Esophagus muscularis mucosa (tissue), 4 donors: Measurements from ENCODE around the gene PARP1. TPM values are rescaled to one million over a fixed set of nuclear protein-coding genes. Genes with fewer than 3 reads are reported as not detected.

ENCODE experiments used
- DNase-seq: peaks from one replicate; pipeline ENCODE4 v3.0.0-alpha.2; 2017; ENCODE audit errors: extremely low spot score
- H3K27ac ChIP-seq, 4 donors: fragments of 200-600 bp; sonication (generic); replicated peaks in 1 of 4; 1 replicate in 3 of 4; 2 replicates in 1 of 4; pipeline ENCODE4 v1.5.1; 2016 to 2019; ENCODE audit warnings: mild to moderate bottlenecking in 1 of 4
- H3K27me3 ChIP-seq, 4 donors: fragments of 200-600 bp; sonication (generic); one replicate each; pipeline versions ENCODE4 v1.5.1 to v1.6.0; 2016 to 2019
- H3K36me3 ChIP-seq, 4 donors: fragments of 200-600 bp; sonication (generic); one replicate each; pipeline ENCODE4 v1.5.1; 2016 to 2019
- H3K4me1 ChIP-seq, 4 donors: fragments of 200-600 bp; sonication (generic); one replicate each; pipeline ENCODE4 v1.5.1; 2016 to 2019
- H3K4me3 ChIP-seq, 4 donors: fragments of 200-600 bp; sonication (generic); 1 replicate in 2 of 4; 2 replicates in 2 of 4; pipeline ENCODE4 v1.5.1; 2016 to 2019; ENCODE audit warnings: mild to moderate bottlenecking in 4 of 4, moderate library complexity in 1 of 4
- H3K9me3 ChIP-seq, 4 donors: fragments of 200-600 bp; sonication (generic); 1 replicate in 3 of 4; 2 replicates in 1 of 4; pipeline ENCODE4 v1.5.1; 2016 to 2019
- CTCF ChIP-seq, 3 experiments: fragments of 200-600 bp in 2 of 3; fragments of 450-650 bp in 1 of 3; sonication (generic) in 2 of 3; IDR thresholded peaks; one replicate each; pipeline ENCODE4 v1.5.1; 2017 to 2019; ENCODE audit warnings: antibody characterized with exemption in 3 of 3, mild to moderate bottlenecking in 2 of 3, moderate library complexity in 1 of 3
- EP300 ChIP-seq: sonication (generic); formaldehyde crosslinking; IDR thresholded peaks from one replicate; pipeline ENCODE4 v1.6.1; 2017; ENCODE audit warnings: antibody characterized with exemption
- POLR2A ChIP-seq: fragments of 450-650 bp; IDR thresholded peaks from one replicate; pipeline ENCODE4 v1.6.1; 2017; ENCODE audit warnings: antibody characterized with exemption, moderate library complexity, mild to moderate bottlenecking, low read depth
- POLR2AphosphoS5 ChIP-seq, 2 donors: sonication (generic); formaldehyde crosslinking; IDR thresholded peaks; one replicate each; pipeline ENCODE4 v1.6.1; 2017; ENCODE audit warnings: antibody characterized with exemption in 2 of 2
- WGBS: methylation state at CpG from one replicate; pipeline ENCODE4 v1.1.5; 2018; 5-methylcytosine and 5-hydroxymethylcytosine counted together
- intact Hi-C: fragments of 100-400 bp; cut with DNase I; formaldehyde crosslinking; loops from one replicate; pipeline ENCODE4 v1.15.1; 2023
- total RNA-seq, 4 donors: library from RNA; depleted of rRNA; stranded (reverse); fragments of >200 nt; gene quantifications; one replicate each; pipeline versions ENCODE4 v1.1.0 to v1.2.1, GENCODE V29; 2016

The PARP1 gene
- 100 to 1,000 TPM; 103 to 136 (median 108) TPM for total RNA-seq

- Histone ChIP-seq H3K4me1 (peaks cover 43 to 50% (median 47%) of the 10 kb centered on the region in 4 donors), H3K27ac (peak within 1 kb of the TSS; percentile 89 to 93 (median 90)), H3K9me3 (no peaks in the 10 kb centered on the region), H3K4me3 (peak within 1 kb of the TSS; percentile 70 to 90 (median 82)), H3K27me3 (no peaks in the 10 kb centered on the region), H3K36me3 (no peaks in the 10 kb centered on the region)
- WGBS: under 1% methylated on average over 35 of the region's 90 CpGs
- DNase-seq: peak; percentile 97
- intact Hi-C loops: no loop called here
- TF ChIP-seq CTCF (IDR thresholded peaks at IDR 0.05) (peak; percentile 92 to 97 (median 94)), POLR2A (peak; percentile 43), EP300 (no peak), POLR2AphosphoS5 (IDR thresholded peaks at IDR 0.05) (peak; percentile 87 to 89)
Observed at GRCh38 chr1:226407497-226408284, at the start of gene PARP1. PARP1 (minus strand) TSS chr1:226408093; CDS start chr1:226407929, 164 bp downstream.

GRCh38 chr1:226457307-226457712 lies 49.4 kb upstream of the PARP1 start:
- Histone ChIP-seq H3K4me1 (no peaks in the 10 kb centered on the region), H3K27ac (no peak overlapping the region), H3K4me3 (no peak overlapping the region), H3K27me3 (no peaks in the 10 kb centered on the region), H3K9me3 (peaks cover 0 to 7% (median 2%) of the 10 kb centered on the region in 4 donors), H3K36me3 (no peaks in the 10 kb centered on the region)
- no peak for DNase-seq
- no peak for TF ChIP-seq EP300
- no peak for TF ChIP-seq POLR2AphosphoS5 (IDR thresholded peaks at IDR 0.05)
- TF ChIP-seq POLR2A: no peak
- no peak for TF ChIP-seq CTCF (IDR thresholded peaks at IDR 0.05)
- intact Hi-C loops: no loop called here
- WGBS: 57% methylated on average over 14 of the region's 14 CpGs

GRCh38 chr1:226455843-226456242 lies 48.0 kb upstream of the PARP1 start:
- WGBS: 96% methylated on average over 10 of the region's 10 CpGs
- Histone ChIP-seq H3K4me1 (no peaks in the 10 kb centered on the region), H3K9me3 (no peaks in the 10 kb centered on the region), H3K27ac (no peak overlapping the region), H3K4me3 (no peak overlapping the region), H3K36me3 (no peaks in the 10 kb centered on the region), H3K27me3 (no peaks in the 10 kb centered on the region)
- no peak for TF ChIP-seq EP300
- no peak for TF ChIP-seq POLR2AphosphoS5 (IDR thresholded peaks at IDR 0.05)
- no peak for TF ChIP-seq POLR2A
- TF ChIP-seq CTCF (IDR thresholded peaks at IDR 0.05): no peak
- DNase-seq: no peak
- intact Hi-C loops: no loop called here

GRCh38 chr1:226454349-226454748 lies 46.5 kb upstream of the PARP1 start:
- H3K4me1 ChIP-seq: no peaks in the 10 kb centered on the region
- H3K9me3 ChIP-seq: no peaks in the 10 kb centered on the region
- no peak for DNase-seq
- no peaks in the 10 kb centered on the region for H3K36me3 ChIP-seq
- intact Hi-C loops: no loop called here
- no peaks in the 10 kb centered on the region for H3K27me3 ChIP-seq
- 68% methylated on average over 2 of the region's 2 CpGs for WGBS
- TF ChIP-seq CTCF (IDR thresholded peaks at IDR 0.05): no peak
- TF ChIP-seq EP300: no peak
- no peak for TF ChIP-seq POLR2A
- TF ChIP-seq POLR2AphosphoS5 (IDR thresholded peaks at IDR 0.05): no peak
- no peak overlapping the region for H3K27ac ChIP-seq
- no peak overlapping the region for H3K4me3 ChIP-seq
